ENCODE measurements around the gene SLC37A2.
"Not testable (repeated sequence)": the region's sequence is repeated elsewhere in the genome, so short reads cannot be mapped to it uniquely, and the experiment has no call there.

SLC37A2 gene

DNA sequence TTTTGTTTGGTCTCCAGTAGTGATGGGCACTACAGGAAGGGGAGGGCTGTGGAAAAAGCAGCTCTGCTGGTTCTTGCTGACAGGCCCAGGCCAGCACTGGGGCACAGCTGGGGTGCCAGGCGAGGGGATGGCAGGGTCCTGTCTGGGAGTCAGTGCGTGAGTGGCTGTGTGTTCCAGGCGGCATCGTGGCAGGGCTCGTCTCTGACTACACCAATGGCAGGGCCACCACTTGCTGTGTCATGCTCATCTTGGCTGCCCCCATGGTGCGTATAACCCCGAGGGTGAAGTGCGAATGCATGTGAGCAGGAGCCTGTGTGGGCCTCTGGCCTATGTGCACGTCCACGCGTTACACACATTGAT, 20.9 kb downstream of the SLC37A2 start:
- DNase-seq (ENCODE audit: low spot score), result no peak

DNA sequence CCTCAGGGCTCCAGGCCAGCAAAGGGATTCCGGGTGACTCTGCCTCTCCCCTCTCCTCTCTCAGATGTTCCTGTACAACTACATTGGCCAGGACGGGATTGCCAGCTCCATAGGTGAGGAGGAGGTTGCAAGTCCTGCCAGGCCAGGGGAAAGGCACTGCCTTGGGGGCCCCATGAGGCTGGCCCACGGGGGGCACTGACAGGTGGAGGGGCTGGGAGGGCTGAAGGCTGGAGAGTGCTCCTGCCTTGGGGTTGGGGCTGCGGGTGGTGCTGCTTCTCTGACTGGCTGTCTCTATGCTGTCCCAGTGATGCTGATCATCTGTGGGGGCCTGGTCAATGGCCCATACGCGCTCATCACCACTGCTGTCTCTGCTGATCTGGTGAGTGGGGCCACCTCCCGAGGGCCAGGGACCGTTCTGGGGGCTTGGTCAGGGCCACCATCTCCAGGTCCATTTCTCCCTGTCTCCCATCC, 21.7 kb downstream of the SLC37A2 start:
- DNase-seq (ENCODE audit: low spot score), result no peak

DNA sequence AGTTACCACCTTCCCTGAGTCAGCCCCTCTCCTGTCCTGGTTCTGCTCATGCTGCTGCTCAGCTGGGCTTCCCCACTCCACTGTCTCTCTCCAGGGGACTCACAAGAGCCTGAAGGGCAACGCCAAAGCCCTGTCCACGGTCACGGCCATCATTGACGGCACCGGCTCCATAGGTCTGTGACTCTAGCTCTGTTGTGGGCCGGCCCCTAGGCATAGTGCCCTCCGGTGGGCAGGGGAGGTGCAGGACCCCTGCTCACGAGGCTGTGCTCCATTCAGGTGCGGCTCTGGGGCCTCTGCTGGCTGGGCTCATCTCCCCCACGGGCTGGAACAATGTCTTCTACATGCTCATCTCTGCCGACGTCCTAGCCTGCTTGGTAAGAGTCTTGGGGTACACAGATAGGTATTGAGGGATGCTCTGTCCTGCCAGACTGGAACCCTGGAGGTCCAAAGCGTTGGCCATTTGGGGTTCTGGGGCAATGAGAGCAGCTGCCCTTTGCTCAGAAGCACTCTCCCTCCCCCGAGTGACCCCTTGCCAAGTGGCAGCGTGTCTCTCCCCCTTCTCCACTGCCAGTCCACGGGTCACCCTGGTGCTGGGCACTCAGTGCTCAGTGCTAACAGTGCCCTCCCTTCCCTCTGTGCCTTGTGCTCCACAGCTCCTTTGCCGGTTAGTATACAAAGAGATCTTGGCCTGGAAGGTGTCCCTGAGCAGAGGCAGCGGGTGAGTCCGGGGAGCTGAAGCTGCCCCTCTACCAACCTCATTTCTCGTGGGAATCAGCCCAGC, 22.4 kb downstream of the SLC37A2 start:
- DNase-seq (ENCODE audit: low spot score), result no peak

DNA sequence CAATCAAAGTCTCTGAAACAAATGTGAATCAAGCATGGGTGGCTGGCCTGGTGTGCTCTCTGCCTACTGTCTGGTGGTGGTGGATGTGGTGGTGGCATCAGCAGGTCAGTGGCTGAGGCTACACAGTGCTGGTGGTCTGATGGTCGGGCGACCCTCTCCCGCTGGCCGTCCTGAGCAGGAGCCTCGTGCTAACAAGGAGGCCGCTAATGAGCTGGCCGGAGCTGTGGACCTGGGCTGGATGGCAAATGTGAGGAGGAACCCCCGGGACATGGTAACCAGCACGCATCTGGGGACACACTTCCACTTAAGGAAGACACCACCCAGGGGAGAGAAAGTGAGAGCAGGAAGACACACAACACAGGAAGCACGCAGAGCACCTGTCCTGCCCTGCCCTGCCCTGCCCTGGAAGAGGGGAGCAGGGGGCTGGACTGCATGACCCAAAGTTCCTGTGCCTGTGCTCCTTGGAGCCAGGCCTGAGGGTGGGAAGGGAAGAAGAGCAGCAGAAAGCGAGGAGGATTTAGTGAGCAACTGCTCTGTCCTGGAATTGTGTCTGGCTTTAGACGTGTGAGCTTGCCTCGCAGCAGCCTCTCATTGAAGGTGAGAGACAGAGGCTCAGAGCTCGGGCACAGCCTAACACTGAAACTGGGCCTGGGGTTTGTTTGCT, 23.7 kb downstream of the SLC37A2 start:
- no peak for DNase-seq (ENCODE audit: low spot score)

DNA sequence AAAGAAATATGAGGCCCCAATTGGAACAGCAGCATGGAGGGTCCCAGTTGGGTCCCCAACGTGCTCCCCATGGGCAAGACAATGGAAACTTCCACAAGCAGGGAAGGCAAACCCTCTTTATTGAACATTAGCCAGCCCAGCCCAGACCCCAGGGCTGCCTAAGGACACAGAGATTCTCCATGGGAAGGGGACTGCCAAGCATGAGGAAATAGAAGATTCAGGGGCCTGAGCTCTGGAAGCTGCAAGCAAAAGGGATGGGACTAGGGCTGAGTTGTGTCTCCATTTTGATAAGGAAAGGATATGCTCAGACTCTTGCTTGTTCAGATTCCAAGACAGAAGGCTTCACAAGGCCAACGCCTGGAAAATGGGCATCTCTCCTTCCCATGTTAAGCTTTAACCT, 25.0 kb downstream of the SLC37A2 start:
- DNase-seq (ENCODE audit: low spot score), result no peak

DNA sequence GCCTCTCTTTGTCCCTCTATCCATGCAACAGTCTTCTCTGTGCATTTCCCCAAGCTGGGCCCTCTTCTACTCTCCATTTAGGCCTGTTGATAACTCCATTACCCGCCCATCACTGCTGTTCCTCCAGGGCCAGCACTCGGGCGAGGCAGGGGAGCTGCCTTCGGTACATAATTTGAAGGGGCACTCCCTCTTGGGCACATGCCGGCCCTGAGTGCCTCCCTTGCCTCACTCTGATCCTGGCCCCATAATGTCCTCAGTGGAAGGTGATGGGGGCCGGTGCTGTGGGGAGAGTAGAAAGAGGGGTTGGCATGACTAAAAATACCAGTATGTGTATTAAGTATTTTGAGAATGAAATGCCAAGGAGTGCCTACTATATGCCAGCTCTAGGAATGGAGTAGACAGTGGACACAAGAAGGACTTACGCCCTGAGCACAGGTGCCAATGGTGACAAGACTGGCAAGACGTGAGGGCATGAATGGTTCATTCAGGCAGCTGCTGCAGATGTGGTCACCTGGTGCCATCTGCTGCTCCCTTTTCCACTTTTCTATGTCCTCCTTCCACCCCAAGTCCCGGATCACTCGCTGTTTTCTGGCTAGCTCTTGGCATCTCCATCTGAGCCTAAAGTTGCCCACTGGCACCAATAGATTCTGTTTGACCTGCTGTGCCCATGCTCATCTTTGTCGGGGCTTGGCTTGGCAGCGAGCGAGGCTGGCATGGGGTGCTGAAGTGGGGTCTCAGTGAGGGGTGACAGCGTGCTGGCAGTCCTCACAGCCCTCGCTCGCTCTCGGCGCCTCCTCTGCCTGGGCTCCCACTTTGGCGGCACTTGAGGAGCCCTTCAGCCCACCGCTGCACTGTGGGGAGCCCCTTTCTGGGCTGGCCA, 25.7 kb downstream of the SLC37A2 start:
- DNase-seq (ENCODE audit: low spot score), result no peak

DNA sequence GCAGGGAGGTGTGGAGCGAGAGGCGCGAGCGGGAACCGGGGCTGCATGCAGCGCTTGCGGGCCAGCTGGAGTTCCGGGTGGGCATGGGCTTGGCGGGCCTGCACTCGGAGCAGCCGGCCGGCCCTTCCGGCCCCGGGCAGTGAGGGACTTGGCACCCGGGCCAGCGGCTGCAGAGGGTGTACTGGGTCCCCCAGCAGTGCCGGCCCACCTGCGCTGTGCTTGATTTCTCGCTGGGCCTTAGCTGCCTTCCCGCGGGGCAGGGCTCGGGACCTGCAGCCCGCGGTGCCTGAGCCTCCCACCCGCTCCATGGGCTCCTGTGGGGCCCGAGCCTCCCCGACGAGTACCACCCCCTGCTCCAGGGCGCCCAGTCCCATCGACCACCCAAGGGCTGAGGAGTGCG, 26.4 kb downstream of the SLC37A2 start:
- DNase-seq (ENCODE audit: low spot score), result not testable (repeated sequence)

DNA sequence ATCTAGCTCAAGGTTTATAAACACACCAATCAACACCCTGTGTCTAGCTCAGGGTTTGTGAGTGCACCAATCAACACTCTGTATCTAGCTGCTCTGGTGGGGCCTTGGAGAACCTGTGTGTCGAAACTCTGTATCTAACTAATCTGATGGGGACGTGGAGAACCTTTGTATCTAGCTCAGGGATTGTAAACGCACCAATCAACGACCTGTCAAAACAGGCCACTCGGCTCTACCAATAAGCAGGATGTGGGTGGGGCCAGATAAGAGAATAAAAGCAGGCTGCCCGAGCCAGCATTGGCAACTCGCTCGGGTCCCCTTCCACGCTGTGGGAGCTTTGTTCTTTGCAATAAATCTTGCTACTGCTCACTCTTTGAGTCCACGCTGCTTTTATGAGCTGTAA, 27.0 kb downstream of the SLC37A2 start:
- DNase-seq (ENCODE audit: low spot score), result not testable (repeated sequence)

DNA sequence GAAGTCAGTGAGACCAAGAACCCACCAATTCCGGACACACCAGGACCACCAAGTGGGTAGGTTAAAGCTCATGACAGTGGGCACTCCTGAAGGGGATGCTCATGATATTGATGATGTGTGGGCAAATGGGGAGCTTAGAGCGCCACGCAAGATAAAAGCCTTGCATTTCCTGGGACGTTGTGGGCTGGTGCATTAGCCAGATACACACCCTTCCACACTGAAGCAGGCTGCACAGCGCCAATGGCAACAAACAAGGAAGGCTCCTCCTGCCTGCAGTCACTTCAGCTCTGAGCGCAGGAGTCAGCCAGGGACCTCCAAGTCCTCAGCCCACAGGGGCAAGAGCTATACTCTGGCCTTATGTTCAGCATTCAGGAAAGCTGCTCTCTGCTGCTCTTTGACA, 27.7 kb downstream of the SLC37A2 start:
- DNase-seq (ENCODE audit: low spot score), result no peak

DNA sequence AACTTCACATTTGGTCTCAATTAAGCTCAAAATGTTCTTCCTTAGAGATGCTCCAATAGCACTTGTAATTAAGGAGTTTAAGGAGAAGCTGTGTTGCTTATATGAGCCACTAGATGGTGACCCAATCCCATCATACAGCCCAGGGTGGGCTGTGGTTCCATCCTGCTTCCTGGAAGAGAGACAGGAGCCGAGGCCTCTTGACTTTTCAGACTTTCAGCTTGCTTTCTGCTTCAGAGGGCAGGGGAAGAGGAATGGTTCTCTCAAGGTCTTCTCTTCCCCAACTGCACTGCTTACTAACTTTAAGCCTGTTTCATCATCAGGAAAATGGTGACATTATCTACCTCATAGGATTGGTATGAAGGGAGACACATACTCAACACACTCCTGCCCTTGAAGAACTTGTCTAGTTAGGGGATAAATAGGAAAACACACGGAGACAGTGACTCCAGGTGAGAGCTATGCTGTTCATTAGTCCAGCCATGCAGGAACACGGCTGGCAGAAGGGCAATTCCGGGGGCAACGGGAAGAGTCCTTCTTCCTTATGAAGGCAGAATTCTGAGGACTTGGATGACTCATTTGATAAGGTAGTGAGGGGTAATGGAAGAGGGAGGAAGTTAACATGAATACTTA, 28.3 kb downstream of the SLC37A2 start:
- peak; percentile 79 for DNase-seq (ENCODE audit: low spot score)

DNA sequence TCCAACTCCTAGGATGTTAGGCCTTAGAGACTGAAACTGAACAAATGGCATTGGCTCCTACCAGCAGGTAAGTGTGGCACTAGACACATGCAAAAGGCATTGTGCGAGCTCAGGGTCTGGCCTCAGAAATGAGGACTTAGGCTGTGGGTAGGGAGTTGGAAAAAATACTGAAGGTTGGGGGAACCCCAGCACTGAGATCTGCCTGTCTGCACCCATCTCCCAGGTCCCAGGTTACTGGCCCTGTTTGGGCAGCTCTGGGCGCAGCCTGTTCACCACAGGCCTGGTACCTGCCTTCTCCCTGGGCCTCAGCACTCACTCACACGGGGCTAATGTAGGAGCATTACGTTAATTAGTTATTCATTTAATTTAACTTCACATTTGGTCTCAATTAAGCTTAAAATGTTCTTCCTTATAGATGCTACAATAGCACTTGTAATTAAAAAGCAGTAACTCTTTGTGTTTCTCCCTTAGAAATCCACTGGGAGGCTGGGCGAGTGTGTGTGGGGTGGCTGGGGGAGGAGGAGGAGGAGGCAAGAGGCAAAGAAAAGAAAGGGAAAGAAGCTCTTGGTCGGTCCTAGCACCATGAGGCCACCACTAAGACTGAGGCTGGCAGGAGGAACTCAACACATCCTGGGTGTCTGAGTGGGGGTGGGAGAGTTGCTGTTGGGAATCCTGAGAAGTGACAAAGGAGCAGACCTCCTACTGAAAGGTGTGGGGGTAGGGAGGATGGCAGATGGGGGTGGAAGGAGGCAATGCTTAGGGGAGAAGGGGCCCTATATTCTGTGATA, 29.0 kb downstream of the SLC37A2 start:
- DNase-seq (ENCODE audit: low spot score), result no peak

DNA sequence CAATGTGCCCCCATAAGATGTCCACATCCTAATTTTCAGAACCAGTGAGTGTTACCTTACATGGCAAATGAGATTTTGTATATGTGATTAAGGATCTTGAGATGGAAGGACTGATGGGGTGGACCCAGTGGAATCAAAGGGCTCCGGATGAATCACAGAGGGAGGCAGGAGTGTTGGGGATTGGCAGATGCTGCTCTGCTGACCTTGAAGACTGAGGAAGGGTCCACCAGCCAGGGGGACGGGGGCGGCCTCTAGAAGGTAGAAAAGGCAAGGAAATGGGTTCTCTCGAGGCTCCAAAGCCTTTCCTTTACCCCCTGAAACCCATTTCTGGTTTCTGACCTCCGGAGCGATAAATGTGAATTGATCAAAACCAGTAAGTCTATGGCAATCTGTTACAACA, 29.6 kb downstream of the SLC37A2 start:
- DNase-seq (ENCODE audit: low spot score), result no peak

DNA sequence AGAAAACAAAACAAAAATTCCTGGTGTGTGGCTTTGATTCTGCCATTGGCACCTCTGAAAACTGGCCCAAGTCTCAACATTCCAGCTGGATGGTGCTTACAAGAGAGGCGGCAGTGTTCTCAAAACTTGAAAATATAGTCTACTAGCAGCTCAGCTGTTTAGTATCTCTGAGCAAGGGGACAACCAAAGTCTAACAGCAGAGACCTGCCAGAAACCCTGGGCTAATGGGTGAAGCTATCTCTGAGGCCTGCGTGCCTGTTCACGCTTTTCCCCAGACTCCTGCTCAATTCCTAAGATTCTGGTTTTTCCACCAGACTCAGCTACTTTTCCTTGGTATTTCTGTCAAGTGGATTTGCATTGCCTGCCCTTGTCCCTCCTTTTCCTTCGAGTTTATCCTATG, 30.4 kb downstream of the SLC37A2 start:
- DNase-seq (ENCODE audit: low spot score), result no peak

DNA sequence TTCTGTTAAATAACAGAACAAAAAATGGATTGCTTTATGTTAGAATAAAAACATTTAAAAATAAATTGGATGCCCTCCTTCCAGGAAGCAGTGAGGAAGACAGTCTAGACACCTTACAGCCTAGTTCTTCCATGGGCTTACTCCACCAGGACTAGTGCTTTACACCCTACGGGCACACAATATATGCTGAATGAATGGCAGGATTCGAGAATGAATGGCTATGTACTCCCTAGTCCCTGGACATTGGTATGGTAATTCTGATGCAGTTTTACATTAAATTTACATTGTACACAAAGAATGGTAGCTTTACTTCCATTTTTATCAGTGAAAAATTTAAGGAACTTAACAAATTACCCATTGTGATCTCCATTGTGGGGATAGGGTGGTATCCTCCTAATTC, 31.6 kb downstream of the SLC37A2 start:
- DNase-seq (ENCODE audit: low spot score), result no peak

DNA sequence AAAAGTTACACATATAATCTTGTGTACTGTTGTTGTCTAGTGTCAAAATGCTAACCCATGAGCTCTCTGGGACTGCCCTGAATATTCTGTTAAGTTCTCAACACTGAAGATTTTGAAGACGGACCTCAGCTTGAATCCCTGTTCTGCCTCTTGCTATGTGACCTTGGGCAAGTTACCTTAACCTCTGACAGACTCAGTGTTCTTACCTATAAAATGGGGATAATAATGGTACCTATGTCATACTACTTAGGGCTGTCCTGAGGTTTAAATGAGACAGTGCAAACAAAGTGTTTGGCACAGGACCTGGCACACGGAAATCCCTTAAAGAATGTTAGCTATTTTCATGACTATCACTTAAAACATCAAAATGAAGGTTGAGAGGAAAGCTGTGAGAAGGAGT, 37.0 kb downstream of the SLC37A2 start:
- DNase-seq (ENCODE audit: low spot score), result no peak

DNA sequence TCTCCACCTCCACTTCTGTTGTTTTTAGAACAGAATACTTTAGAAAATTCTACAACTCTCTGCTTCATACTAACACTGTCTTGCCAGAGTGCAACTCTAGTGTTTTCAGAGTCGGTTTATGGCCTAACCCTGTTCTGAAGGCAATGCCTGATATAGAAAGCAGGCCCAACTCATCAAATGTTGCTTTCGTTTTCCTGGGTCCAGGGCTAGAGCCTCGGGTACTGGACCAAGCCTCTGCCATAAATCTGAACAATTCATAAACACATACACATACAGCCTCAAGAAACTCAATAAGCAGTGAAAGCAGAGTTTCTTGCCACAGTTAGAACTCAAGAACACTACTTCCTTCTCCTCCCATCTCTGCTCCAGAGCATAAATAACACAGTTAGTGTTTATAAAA, 38.5 kb downstream of the SLC37A2 start:
- no peak for DNase-seq (ENCODE audit: low spot score)

DNA sequence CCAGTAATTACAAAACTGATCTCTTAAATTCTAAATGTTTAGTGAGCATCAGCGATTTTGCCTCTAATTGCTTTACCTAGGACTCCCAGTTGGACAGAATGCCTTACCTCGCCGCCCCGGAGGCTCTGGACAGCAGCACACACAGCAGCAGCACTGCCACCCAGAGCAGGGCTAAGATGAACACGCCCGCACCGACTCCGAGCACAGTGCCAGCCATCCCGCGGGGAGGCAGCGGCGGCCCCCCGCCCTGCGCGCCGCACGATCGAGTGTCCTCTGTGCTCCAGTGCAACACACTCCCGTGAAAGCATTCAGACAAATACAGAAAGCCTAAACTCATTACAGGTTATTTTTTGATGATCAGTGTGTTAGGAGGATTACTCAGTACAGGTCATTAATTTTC, 38.9 kb downstream of the SLC37A2 start:
- DNase-seq (ENCODE audit: low spot score), result no peak

DNA sequence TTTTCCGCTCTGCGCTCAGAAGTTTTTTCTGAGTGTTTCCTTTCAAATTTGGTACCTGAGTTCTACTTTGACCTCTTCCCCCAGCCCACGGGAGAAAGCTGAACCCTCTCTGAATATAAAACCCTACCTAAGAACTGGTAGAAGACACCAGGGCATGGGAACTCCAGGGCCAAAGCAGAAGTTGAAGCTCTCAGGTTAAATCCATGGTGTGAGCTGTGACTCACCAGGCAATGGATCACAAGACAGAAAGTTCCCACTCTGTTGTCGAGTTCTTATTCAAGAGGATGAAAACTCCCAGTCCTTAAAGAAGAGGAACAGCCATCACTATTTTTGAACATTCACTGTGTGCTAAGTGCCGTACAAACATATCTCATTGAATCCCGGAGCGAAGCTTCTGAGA, 39.4 kb downstream of the SLC37A2 start:
- no peak for DNase-seq (ENCODE audit: low spot score)

DNA sequence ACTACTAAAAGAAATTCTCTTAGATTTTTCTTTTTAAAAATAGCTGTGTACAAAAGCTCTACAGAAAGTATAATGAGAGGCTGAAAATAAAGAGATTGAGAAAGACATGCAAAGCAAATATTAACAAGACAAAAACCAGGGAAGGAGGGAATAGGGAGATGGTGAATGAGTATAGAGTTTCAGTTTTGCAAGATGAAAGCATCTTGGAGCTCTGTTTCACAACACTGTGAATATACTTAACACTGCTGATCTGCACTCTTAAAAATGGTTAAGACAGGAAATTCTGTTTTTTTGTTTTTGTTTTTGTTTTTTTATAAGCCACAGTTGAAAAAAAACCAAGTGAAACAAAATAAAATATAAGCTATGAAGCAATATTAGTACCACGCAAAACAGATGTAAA, 42.8 kb downstream of the SLC37A2 start:
- DNase-seq (ENCODE audit: low spot score), result no peak

DNA sequence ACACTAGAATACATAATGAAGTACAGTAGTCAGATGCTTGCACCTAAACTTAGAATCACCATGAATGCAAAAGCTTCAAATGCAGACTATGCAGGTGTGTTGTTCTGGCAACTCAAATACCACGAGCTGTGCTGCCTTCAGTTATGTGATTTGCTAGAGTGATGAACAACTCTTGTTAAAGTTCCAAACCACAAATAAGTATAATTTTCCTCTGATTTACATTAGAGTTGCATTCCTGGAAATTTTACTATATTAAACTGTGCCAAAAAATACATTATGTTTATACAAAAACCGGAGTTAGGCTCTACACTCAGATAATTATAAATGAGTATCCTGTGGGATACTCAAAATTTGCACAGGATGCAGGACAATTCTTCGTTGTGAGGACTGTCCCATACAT, 45.4 kb downstream of the SLC37A2 start:
- DNase-seq (ENCODE audit: low spot score), result no peak

DNA sequence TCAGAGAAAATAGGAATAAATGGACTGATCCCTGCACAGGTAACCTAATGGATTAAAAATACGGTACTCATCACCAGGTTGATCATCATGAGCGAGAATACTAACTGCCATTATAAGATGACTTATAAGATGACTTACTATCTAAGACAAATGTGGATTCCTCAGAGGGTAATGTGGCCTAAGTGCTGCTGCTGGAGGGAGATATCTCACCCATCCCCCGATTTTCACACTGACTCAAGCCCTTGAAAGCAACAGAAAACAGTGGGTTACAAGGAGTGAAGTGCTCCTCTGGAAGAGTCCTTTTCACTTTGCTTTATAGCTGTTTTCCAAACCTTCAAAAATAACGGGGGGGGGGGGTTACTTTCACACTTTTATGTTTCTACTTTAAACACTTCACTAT, 47.4 kb downstream of the SLC37A2 start:
- no peak for DNase-seq (ENCODE audit: low spot score)

DNA sequence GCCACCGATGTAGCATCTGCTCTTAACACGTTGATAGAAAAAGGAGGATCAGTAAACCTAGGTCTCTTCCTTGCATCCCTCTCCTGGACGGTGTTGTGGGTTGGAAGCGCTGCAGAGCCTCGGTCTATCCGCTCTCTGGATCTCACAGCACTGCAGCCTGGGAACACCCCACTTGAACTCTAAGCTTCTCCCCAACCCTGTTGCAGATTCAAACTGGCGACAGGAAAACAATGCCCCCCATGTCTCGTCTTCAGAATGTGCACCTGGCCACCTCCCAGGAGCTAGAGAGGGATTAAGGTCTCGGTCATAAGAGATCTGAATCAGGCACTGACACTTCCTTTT, 47.9 kb downstream of the SLC37A2 start:
- DNase-seq (ENCODE audit: low spot score), result no peak
